GM12865 (cell line): ENCODE results near the gene NSUN6.
"Not testable (repeated sequence)": the region's sequence is repeated elsewhere in the genome, so short reads cannot be mapped to it uniquely, and the experiment has no call there.

Experiments
- DNase-seq: peaks from one replicate; pipeline ENCODE4 v3.0.0; 2010; ENCODE audit warnings: low read depth
- H3K4me3 ChIP-seq: 2 replicates; pipeline ENCODE4 v1.5.1; 2011; ENCODE audit warnings: mild to moderate bottlenecking, low read depth, low read length, control low read depth
- CTCF ChIP-seq: IDR thresholded peaks from 2 replicates; pipeline ENCODE4 v1.5.1; 2011; ENCODE audit warnings: low read length, control low read depth, low read depth, inconsistent platforms; ENCODE audit not compliant: insufficient read depth; ENCODE audit errors: missing control alignments

NSUN6 gene

DNA sequence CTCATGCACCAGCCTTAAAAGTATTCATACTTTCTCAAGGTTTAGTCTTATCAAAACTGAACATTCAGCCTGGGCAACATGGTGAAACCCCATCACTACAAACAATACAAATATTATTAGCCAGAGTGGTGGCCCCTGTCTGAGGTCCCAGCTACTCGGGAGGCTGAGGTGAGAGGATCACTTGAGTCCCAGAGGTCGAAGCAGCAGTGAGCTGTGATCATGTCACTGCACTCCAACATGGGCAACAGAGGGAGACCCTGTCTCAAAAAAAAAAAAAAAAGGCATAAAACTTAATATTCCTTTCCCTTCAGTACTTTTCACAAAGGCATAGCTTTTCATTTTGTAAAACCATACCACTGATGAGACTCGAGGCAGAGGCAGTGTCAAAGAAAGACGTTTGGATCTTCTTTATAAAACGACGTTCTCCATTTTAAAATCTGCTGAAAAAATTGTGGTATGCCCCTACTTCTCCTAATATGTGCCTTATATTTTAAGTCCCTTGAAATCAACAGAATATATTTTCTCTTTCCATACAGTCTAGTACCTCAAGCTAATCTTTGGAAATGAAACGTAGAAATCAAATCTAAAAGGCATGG is 1.9 kb downstream of the NSUN6 start:
- TF ChIP-seq CTCF = no peak
- no peak for DNase-seq
- H3K4me3 ChIP-seq = peak overlapping the region; percentile 88

- no peak overlapping the region for H3K4me3 ChIP-seq
- no peak for DNase-seq
- no peak for TF ChIP-seq CTCF
Observed at GRCh38 chr10:18647945-18648344, 3.4 kb downstream of the NSUN6 start.

DNA sequence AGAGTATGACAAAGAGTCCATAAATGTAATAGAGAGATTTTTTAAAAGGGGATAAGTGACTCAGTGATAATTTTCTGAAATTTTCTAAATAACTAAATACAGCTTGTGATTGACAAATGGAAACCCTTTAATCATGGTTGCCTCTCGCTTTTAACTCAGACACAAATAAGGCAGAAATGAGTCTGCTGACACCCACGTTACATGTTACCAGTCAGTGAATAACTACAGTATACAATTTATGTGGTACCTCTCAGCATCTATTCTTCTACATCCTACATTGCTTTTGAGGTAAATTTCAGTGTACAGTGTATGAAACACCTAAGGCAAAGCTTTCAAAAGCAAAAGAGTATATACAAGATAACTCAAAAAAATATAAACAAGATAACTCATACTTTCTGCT is 4.2 kb downstream of the NSUN6 start:
- H3K4me3 ChIP-seq = no peak overlapping the region
- DNase-seq = no peak
- TF ChIP-seq CTCF = no peak

- DNase-seq, H3K4me3 ChIP-seq: not testable (repeated sequence)
Observed at GRCh38 chr10:18639719-18640118, 11.7 kb downstream of the NSUN6 start.

DNA sequence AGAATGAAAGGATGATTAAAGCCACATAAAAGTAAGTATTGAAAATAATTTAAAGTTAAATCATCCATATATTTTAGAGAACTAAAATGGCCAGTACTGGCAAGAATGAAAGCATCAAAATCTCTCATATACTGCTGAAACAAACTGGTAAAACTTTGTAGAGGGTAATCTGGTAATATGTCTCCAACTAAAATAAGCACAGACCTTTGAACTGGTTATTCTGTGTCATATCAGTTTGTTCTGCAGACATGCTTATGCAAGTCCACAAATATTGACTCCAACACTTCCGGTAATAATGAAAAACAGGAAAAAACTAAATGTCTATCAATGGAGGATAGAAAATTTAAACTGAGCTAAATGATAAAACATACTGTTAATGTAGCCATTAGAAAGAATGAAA is 14.0 kb downstream of the NSUN6 start:
- DNase-seq = not testable (repeated sequence)

GRCh38 chr10:18635995-18636394 is 15.4 kb downstream of the NSUN6 start:
- no peak for DNase-seq
- H3K4me3 ChIP-seq = no peak overlapping the region
- no peak for TF ChIP-seq CTCF

More for the DNA sequence above, 14.0 kb downstream of the NSUN6 start:
- H3K4me3 ChIP-seq = not testable (repeated sequence)

DNA sequence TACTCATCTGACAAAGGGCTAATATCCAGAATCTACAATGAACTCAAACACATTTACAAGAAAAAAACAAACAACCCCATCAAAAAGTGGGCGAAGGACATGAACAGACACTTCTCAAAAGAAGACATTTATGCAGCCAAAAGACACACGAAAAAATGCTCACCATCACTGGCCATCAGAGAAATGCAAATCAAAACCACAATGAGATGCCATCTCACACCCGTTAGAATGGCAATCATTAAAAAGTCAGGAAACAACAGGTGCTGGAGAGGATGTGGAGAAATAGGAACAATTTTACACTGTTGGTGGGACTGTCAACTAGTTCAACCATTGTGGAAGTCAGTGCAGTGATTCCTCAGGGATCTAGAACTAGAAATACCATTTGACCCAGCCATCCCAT is 18.9 kb downstream of the NSUN6 start:
- DNase-seq, H3K4me3 ChIP-seq: not testable (repeated sequence)

DNA sequence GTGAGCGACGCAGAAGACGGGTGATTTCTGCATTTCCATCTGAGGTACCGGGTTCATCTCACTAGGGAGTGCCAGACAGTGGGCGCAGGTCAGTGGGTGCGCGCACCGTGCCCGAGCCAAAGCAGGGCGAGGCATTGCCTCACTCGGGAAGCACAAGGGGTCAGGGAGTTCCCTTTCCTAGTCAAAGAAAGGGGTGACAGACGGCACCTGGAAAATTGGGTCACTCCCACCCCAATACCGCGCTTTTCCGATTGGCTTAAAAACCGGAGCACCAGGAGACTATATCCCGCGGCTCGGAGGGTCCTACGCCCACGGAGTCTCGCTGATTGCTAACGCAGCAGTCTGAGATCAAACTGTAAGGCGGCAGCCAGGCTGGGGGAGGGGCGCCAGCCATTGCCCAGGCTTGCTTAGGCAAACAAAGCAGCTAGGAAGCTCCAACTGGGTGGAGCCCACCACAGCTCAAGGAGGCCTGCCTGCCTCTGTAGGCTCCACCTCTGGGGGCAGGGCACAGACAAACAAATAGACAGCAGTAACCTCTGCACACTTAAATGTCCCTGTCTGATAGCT is 23.9 kb downstream of the NSUN6 start:
- peak; percentile 70 for DNase-seq

DNA sequence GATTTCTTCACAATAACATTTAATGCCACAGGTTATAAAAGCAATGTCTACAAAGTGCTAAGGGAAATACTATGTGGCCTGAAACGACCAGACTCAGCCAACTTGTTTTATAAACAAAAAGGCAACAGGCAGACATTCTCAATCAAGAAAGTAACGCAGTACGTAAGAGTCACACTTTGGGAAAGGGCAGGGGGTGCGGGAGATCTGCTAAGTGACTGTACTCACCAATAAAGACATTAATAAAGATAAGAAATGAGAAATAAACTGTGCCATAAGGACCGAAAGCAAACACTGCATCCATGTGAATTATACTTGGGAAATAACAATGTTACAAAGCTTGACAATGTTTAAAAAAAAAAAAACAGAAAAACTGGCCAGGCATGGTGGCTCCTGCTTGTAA is 25.5 kb downstream of the NSUN6 start:
- no peak for TF ChIP-seq CTCF
- H3K4me3 ChIP-seq = no peak overlapping the region
- no peak for DNase-seq

More for the DNA sequence above, 23.9 kb downstream of the NSUN6 start:
- H3K4me3 ChIP-seq = peak overlapping the region; percentile 60

DNA sequence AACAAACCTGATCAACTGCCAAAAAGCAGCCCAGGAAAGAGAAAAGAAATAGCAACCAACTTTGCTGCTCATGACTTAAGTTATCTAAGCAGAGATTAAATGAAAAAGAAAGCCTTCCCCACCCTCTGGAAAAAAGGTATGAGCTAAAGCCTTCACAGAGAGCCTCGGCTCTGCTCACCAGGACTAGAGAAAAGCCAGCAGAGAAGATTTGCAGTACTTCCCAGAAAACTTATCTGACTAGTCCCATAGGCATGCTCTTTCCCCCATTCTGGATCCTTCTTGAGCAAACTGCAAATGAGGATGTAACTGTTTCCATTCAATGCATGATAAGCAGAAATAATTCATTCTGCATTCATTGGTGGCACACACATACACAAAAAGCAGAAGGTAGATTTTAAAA is 27.7 kb downstream of the NSUN6 start:
- DNase-seq, H3K4me3 ChIP-seq: not testable (repeated sequence)
